Stimulated activated CD8-positive, alpha-beta memory T cell treated with anti-CD3 and anti-CD28 coated beads, Interleukin-4, amount 100 ng/mL, for 4 hours (primary cell): ENCODE results near the gene ANKRD2.
"Not testable (repeated sequence)": the region's sequence is repeated elsewhere in the genome, so short reads cannot be mapped to it uniquely, and the experiment has no call there.

Experiments
- DNase-seq, 2 donors: peaks; one replicate each; pipeline ENCODE4 v3.0.0-alpha.2; 2020; ENCODE audit warnings: low read depth in 2 of 2, low spot score in 1 of 2

ANKRD2 gene

GRCh38 chr10:97546456-97547270 lies 25.9 kb upstream of the ANKRD2 start:
- no peak for DNase-seq

- DNase-seq: no peak
Observed at GRCh38 chr10:97547271-97547600, 25.3 kb upstream of the ANKRD2 start.

DNA sequence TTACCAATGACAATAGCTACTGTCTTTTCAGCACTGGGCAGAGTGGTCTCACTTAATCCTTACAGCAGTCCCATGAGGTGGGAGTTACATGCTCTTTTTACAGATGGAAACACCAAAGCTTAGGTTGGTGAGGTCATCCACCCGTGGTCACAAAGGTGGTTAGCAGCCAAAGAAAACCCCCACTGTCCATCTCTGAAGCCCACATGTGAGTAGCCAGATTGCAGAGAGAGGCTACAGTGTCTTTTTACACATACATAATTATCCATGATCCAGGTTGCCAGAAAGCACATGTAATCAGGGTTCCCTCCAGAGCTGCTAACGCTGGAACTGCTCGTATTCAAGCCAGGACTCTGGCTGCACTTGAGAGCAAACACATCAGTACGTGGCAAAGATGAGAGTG lies 24.6 kb upstream of the ANKRD2 start:
- DNase-seq: no peak

DNA sequence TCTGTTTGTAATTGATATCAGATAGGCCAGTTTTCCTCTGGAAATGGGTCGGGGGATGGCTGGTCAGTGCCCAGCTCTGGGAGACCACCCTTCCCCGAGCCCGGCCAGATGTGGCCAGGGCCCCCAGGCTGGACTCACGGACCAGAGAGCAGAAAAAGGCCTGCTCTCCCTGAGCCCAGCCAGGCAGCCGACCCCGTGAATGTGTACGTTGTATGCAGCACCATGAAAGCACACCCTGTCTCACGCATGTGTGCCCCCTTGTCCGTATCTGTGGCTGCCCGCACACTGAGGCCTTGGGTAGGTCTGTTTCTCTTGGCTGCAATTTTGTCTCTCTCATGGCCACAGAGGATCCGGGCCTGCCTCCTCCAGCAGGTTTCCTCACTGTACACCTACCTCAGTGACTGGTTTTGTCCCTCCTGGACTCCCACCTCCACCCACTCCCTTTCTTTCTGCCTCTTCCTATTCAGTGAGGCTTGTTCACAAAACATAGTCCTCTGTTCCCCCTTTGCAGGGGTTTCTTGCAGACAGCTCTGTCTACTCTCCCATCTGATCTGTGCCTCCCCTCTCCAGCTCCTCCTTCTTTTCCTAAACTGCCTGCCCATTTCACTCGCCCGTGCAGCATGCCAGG lies 23.6 kb upstream of the ANKRD2 start:
- DNase-seq: no peak

DNA sequence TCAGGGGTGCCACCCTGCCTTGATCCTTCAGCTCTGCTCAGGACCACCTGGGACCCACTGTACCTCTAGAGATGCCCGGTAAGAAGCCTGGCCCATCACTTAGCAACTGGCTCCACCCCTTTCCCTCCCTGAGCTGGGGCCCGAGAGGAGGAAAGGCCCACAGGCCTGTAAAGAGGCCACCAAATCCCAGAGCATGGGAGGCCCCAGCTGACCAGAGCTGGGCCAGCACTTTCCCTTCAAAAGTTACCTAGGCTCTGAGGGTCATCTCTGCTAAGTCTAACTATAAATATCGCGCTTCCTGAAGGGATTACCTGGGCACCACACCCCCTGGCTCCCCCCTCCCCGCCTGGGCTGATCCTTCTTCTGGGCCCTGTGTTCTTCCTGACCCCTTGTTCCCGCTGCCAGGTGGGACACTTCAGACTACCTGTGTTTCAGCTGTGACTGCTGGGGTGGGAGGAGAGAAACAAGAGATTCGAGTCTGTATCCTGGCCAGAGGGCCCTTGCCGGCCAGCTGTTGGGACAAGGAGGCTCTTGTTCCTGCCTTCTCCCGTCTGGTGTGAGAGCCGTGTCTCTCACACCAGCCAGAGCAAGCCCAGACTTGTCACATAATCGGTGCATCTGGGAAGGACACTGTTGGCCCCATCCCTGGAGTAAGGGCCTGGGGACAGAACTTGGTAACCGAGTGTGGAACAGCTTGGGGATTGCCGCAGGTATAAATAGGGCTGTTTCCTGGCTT lies 22.8 kb upstream of the ANKRD2 start:
- DNase-seq: no peak

DNA sequence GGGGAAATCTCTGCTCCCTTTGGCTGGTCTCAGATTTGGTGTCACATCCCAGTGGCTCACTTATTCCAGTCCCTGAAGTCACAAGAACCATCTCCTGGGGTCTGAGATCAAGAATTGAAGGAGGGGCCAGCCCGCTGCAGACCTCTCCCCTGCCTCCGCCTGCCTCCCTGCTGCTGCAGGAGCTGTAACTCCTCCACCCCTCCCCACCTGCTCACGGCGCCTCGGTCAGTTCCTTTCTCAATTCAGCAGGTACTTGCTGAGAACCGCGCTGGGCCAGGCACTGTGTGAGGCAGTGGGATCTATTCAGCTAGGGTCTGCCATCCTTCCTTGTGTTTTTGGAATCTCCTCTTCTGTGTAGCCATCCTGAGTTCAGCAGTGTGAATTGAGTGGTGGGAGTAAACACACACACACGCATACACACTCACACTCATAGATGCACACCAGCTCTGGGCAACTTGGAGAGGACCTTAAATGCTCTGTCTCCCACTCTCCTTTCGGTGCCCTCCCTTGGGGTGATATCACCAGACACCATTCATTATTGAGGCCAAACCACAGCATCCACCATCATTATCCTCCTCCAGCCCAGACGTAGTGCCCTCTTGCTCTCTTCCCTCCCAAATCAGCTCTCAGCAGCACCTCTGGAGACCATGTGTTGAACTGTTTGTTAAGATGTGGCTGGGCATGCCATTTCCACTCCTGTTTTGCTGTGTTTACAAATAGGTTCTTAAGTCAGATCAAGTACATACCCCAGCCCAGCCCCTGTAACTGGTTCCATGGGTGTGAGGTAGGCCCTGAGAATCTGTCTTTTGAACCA lies 22.0 kb upstream of the ANKRD2 start:
- no peak for DNase-seq

GRCh38 chr10:97551271-97551670 lies 21.3 kb upstream of the ANKRD2 start:
- DNase-seq: no peak

- peak; percentile 22 to 27 for DNase-seq
Observed at GRCh38 chr10:97553575-97554031, 19.0 kb upstream of the ANKRD2 start.

DNA sequence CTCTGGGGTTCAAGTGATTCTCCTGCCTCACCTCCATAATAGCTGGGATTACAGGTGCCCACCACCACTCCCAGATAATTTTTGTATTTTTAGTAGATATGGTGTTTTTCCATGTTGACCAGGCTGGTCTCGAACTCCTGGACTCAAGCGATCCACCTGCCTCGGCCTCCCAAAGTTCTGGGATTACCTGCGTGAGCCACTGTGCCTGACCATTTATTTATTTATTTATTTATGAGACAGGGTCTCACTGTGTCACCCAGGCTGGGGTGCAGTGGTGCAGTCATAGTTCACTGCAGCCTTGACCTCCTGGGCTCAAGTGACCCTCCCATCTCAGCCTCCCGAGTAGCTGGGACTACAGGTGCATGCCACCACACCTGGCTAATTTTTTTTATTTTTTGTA lies 18.2 kb upstream of the ANKRD2 start:
- not testable (repeated sequence) for DNase-seq

DNA sequence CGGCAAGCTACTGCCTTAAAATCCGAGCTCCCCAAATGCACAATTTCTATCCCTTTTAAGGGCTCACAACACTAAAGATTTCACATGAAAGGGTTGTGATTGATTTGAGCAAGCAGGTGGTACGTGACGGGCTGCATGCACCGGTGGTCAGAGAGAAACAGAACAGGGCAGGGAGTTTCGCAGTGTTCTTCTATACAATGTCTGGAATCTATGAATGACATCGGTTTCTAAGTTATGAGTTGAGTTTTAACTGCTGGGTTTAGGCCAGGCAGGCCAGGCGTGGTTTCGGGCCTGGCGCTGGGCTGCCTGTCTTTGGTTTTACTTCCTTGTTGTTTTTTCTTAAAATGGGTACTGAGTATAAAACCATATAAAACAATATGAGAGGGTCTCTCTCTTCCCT lies 17.0 kb upstream of the ANKRD2 start:
- DNase-seq: not testable (repeated sequence)

DNA sequence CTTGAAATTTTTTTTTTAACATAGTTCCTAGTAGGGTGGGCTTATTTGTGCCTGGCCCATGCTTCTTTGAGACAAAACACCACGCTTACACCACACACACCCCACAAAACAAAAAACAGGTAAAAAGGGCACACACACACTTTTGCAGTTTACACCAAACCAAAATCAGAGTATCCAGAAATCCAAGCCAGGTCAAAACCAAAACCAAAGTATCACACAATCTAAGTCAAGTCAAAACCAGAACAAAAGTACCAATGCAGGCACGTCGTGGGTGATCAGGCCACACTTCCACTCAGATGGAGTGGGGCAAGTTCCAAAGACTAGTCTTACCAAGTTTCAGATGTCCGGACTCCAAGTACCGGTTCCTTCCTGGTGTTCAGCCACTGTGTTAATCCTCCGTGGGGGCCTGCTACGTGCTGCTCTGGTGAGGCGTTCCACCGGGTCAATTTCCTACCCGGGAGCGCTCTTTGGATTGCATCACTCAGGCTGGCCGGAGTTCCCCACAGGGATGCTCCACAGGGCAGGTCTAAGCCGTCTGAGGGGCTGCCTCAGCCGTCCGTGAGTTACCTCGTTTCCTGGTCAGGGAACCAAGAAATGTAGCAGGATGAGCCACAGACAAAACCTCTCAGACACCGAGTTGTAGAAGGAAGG lies 11.7 kb upstream of the ANKRD2 start:
- not testable (repeated sequence) for DNase-seq

DNA sequence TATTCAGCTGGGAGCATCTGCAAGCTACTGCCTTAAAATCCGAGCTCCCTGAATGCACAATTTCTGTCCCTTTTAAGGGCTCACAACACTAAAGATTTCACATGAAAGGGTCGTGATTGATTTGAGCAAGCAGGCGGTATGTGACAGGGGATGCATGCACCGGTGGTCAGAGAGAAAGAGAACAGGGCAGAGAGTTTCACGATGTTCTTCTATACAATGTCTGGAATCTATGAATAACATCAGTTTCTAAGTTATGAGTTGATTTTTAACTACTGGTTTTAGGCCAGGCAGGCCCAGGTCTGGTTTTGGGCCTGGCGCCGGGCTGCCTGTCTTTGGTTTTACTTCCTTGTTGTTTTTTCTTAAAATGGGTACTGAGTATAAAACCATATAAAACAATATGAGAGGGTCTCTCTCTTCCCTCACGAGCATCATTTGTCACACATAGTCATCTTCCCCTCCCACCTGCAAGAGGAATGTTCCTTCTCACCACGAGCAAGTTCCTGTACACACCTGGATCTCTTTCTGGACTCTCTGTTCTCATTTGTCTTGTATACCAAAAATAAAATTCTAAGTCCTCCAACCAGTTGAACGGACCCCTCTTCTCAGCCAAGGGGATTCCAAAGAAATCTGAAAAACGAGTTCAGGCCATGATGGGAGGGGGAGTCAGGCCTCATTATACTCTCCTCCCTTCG lies 11.0 kb upstream of the ANKRD2 start:
- not testable (repeated sequence) for DNase-seq

DNA sequence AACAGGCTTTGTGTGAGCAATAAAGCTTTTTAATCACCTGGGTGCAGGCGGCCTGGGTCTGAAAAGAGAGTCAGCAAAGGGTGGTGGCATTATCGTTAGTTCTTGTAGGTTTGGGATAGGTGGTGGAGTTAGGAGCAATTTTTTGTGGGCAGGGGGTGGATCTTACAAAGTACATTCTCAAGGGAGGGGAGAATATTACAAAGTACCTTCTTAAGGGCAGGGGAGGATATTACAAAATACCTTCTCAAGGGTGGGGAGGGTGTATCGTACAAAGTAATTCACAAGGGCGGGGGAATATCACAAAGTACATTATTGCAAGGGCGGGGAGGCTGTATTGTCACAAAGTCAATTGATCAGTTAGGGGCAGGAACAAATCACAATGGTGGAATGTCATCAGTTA lies 10.2 kb upstream of the ANKRD2 start:
- not testable (repeated sequence) for DNase-seq

DNA sequence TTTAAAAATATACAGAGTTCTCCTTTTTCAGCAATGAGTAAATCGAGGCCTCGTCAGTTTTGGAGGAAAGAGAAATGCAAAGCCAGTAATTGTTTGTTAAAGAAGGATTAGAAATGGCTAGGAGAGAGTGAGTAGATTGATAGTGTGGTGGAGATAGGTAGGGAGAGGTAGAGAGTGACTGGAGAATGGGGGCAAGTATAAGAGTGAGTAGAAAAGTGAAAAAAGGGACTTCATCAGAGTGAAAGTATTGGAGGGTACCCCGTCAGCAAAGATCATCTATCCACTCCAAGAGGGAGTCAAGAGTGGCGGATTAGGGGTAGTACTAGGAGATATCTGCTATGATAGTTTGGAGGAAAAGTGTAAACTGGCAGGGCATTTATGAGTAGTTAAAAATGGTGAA lies 9.2 kb upstream of the ANKRD2 start:
- no peak for DNase-seq

- DNase-seq: no peak
Observed at GRCh38 chr10:97564776-97565175, 7.8 kb upstream of the ANKRD2 start.

DNA sequence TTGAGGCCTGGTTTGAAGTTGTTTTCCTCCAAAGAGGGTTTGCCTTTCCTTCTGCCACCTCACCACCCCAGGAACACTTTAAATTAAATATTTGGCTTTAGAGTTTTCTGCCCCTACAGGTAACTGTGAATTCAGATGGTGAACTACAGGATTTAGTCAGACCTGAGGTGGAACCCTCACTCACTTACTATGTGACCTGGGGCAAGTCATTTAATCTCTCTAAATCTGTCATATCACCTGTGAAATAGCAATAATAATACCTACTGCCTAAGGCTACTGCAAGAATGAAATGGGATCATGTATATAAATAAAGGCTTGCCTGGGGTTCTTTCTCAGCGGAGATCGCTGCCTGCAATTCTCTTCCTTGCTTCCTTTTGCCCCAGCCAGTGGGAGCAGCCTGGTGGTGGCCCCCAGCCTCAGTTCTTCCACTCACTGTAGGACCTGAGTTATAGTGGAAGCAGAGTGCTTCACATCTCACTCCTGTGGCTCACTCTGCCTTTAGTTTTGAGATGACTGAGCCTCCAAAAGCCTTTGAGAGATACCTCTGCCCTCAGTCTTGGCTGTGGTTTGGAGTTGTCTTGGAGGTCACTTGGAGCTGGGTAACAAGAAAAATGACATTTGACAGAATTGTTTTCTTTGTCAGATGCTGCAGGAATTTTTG lies 6.1 kb upstream of the ANKRD2 start:
- DNase-seq: no peak

DNA sequence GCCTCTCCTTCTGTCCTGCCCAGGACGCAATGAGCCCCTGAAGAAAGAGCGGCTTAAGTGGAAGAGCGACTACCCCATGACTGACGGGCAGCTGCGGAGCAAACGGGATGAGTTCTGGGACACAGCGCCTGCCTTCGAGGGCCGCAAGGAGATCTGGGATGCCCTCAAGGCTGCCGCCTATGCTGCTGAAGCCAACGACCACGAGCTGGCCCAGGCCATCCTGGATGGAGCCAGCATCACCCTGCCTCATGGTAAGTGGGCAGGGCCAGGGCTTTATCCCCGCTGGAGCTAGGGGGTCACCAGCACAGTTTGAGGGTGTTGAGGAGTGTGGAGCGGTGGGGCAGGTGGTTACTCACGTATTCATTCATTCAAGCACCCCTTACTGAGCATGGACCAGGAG lies 4.7 kb upstream of the ANKRD2 start:
- DNase-seq: no peak

GRCh38 chr10:97570146-97570788 lies 2.3 kb upstream of the ANKRD2 start:
- no peak for DNase-seq

DNA sequence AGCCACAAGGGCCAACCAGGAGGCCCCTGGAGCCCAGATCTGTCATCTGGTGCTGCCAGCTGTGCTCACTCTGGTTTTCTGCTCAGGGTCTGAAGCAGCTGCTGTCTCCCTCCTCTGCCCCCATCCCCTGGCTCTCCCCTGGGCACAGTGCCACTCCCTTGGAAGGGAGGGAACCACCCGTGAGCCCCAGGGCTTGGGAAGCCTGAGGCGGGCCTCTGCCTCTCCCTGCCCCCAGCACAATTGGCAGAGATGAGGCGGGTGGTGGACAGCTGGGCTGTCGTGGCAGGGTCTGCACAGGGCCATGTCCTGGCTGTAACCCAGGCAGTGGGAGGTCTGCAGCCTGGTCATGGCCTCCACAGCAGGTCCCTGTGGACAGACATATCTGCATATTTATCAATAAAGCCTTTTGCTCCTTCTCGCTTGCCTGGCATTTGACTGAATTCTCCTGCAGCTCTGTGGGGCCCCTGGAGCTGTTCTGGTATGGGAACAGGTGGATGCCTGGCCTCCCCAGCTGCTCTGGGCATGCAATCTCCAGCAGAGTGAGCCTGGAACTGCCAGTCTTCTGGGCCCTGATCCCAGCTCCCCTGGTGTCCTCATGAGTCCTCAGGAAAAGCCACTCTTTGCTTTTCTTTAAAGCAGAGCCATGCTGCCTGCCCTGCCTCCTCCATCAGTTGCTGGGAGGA lies 1.6 kb upstream of the ANKRD2 start:
- no peak for DNase-seq
